A673 (cell line): ENCODE measurements around the gene DMBX1.

ENCODE experiments used
- CTCF ChIP-seq: fragments of 300-800, 200-600 bp; sonication (generic); conservative IDR thresholded peaks from 2 replicates; pipeline ENCODE4 v1.5.1; 2017; ENCODE audit warnings: low read depth, mild to moderate bottlenecking, antibody characterized with exemption, low read length, moderate library complexity, mixed read lengths
- EZH2 ChIP-seq: fragments of 200-600 bp; sonication (generic); IDR thresholded peaks from 2 replicates; pipeline ENCODE4 v1.6.1; 2017; ENCODE audit warnings: borderline replicate concordance, low read depth, mild to moderate bottlenecking, mixed read lengths, antibody characterized with exemption, low read length; ENCODE audit not compliant: poor library complexity, severe bottlenecking

- TF ChIP-seq EZH2 (no peak), CTCF (no peak)
Measured at GRCh38 chr1:46480959-46481646, 8.5 kb upstream of the DMBX1 start.
